Measurements from ENCODE around the gene HGFAC.

GRCh38 chr4:3495204-3495975, 53.6 kb downstream of the HGFAC start:
- TF ChIP-seq EZH2 (IDR thresholded peaks at IDR 0.05; ENCODE audit: insufficient read depth, poor library complexity, severe bottlenecking) = no peak
- no peak for TF ChIP-seq EZH2phosphoT487 (IDR thresholded peaks at IDR 0.05; ENCODE audit: insufficient read depth, low read depth)

All from GM23248 (cell line).